Measurements from ENCODE around the gene INHBB.

- TF ChIP-seq CTCF (IDR thresholded peaks at IDR 0.05; ENCODE audit: insufficient read depth, low read length, poor library complexity, severe bottlenecking) (no peak), EZH2phosphoT487 (conservative IDR thresholded peaks at IDR 0.05; ENCODE audit: low read length) (no peak)
Measured at GRCh38 chr2:120369250-120369649, 23.3 kb downstream of the INHBB start.

Data from SU-DHL-6 (cell line).